Measurements from ENCODE around the gene TIPARP.

TIPARP gene

GRCh38 chr3:156720826-156721225 lies 46.4 kb downstream of the TIPARP start:
- TF ChIP-seq CTCF (IDR thresholded peaks at IDR 0.05; ENCODE audit: control insufficient read depth, extremely low read depth, insufficient read depth) = no peak
- DNase-seq (ENCODE audit: low read depth) = no peak
- H3K4me3 ChIP-seq (ENCODE audit: low read depth, low read length) = no peak overlapping the region

- no peak for TF ChIP-seq CTCF (IDR thresholded peaks at IDR 0.05; ENCODE audit: control insufficient read depth, extremely low read depth, insufficient read depth)
- no peak overlapping the region for H3K4me3 ChIP-seq (ENCODE audit: low read depth, low read length)
- DNase-seq (ENCODE audit: low read depth) = no peak
Observed at GRCh38 chr3:156721687-156722618, 47.6 kb downstream of the TIPARP start.

GRCh38 chr3:156723182-156723619 lies 48.8 kb downstream of the TIPARP start:
- no peak for TF ChIP-seq CTCF (IDR thresholded peaks at IDR 0.05; ENCODE audit: control insufficient read depth, extremely low read depth, insufficient read depth)
- DNase-seq (ENCODE audit: low read depth) = no peak
- H3K4me3 ChIP-seq (ENCODE audit: low read depth, low read length) = no peak overlapping the region

- DNase-seq (ENCODE audit: low read depth) = no peak
- TF ChIP-seq CTCF (IDR thresholded peaks at IDR 0.05; ENCODE audit: control insufficient read depth, extremely low read depth, insufficient read depth) = no peak
- H3K4me3 ChIP-seq (ENCODE audit: low read depth, low read length) = no peak overlapping the region
Observed at GRCh38 chr3:156725682-156726081, 51.3 kb downstream of the TIPARP start.

- no peak overlapping the region for H3K4me3 ChIP-seq (ENCODE audit: low read depth, low read length)
- TF ChIP-seq CTCF (IDR thresholded peaks at IDR 0.05; ENCODE audit: control insufficient read depth, extremely low read depth, insufficient read depth) = no peak
- DNase-seq (ENCODE audit: low read depth) = no peak
Observed at GRCh38 chr3:156726456-156726855, 52.1 kb downstream of the TIPARP start.

GRCh38 chr3:156727519-156728205 lies 53.3 kb downstream of the TIPARP start:
- no peak for DNase-seq (ENCODE audit: low read depth)
- H3K4me3 ChIP-seq (ENCODE audit: low read depth, low read length) = no peak overlapping the region
- no peak for TF ChIP-seq CTCF (IDR thresholded peaks at IDR 0.05; ENCODE audit: control insufficient read depth, extremely low read depth, insufficient read depth)

All from LNCaP clone FGC (cell line).